SW480 (cell line): Measurements from ENCODE around the gene LRRC23.

Experiments
- DNase-seq: peaks from one replicate; pipeline ENCODE4 v3.0.0-alpha.2; 2016; ENCODE audit warnings: low spot score

Gene LRRC23

DNA sequence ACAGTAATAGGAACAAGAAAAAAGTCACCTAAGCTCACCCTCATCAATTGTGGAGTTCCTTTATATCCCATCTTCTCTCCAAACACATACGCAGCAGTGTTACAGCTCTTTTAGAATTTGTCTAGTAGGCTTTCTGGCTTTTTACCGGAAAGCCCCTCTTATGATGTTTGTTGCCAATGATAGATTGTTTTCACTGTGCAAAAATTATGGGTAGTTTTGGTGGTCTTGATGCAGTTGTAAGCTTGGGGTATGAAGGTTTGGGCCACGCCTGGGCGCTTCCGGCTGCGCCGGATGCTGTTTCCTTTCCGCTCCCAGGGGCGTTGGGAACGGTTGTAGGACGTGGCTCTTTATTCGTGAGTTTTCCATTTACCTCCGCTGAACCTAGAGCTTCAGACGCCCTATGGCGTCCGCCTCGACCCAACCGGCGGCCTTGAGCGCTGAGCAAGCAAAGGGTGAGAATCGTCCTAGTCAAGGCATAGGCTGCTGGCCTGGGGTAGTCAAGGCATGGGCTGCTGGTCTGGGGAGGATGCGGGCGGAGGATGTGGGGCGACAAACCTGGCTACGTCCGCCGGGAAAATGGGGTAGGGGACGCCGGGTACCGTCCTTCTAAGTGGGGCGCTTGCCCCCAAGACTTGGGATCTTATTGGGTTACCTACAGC, 39.2 kb downstream of the LRRC23 start, which contains the start of the genes C12orf57 and RNU7-1:
Gene C12orf57, plus strand, starts transcription at position 301 of the 659 bp plus-strand sequence. Its CDS starts 100 bp downstream, at position 401.
Gene RNU7-1, plus strand, starts transcription at position 95 of the 659 bp plus-strand sequence.
- peak; percentile 99 for DNase-seq

DNA sequence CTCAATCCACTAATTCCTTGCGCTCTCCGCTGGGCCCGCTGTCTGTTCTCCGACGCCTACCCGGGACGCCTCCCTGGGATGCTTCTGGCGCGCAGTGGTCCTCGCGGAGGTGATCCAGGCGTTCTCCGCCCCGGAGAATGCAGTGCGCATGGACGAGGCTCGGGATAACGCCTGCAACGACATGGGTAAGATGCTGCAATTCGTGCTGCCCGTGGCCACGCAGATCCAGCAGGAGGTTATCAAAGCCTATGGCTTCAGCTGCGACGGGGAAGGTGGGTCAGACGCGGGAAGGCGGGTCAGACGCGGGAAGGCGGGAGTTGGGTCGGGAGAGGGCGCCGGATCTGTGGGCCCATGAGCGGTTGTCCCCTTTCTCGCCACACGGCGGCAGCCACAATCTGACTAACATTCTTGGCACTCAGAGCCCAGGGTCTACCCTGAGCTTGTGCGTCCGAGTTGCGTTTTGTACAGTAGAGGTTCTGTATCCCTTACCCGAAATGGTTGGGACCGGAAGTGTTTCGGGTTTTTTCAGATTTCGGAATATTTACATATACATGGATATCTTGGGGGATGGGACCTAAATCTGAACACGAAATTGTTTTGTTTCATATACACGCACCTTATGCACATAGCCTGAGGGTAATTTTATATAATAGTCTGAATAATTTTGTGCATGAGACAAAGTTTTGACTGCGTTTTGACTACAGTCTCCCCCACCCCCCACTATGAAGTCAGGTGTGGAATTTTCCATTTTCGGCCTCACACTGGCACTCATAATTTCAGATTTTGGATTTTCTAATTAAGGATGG, 40.0 kb downstream of the LRRC23 start:
- peak; percentile 97 for DNase-seq

DNA sequence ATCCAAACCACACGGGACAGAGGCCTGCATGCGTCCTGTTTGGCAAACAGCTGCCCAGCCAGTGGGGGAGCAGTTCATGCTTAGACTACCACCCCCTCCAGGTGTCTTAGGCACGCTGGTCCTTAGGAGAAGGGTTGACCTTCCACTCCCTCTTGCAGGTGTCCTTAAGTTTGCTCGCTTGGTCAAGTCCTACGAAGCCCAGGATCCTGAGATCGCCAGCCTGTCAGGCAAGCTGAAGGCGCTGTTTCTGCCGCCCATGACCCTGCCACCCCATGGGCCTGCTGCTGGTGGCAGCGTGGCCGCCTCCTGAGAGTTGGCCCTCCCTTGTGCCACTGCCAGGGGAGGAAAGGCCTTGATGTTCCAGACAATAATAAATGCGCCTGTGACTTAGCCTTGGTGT, 41.0 kb downstream of the LRRC23 start:
- DNase-seq = no peak

DNA sequence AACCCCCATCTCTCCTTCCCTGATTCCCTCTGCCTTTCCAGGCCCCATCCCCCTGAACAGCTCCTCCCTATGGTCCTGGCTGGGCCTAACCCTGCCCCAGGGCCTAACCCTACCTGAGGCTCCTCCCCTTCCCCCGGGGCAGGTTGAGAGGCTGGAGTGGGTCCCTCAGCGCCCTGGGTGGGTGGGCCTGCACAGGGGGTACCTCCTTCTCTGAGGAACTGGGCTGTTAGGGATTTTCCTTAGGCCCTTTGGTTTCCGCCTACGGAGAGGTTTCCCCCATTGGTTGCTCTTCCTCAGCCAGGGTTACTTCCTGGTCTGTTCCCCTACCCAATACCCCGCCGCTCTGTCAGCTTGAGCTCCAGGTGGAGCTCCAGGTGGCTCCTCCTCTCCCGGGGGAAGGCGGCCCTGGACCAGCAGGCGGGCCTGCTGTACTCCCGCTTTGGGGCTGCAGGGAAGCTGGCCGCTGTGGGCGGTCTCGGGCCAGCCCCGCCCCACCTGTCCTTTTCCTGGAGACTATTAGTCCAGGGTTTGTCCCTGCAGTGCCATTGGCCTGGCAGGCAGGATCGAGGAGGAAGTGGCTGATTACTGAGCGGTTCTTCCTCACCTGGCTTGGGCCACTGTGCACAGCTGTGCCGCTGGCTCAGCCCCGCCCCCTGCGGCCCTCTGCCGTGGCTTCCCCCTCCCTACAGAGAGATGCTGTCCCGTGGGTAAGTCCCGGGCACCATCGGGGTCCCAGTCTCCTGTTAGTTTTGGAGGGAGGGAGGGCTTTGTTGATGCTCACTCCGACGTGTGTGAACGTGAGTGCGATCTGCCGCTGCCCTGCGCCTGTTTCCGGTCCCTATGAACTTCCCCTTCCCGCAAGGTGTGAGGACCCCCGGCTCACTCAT, 41.7 kb downstream of the LRRC23 start:
- peak; percentile 99 for DNase-seq

DNA sequence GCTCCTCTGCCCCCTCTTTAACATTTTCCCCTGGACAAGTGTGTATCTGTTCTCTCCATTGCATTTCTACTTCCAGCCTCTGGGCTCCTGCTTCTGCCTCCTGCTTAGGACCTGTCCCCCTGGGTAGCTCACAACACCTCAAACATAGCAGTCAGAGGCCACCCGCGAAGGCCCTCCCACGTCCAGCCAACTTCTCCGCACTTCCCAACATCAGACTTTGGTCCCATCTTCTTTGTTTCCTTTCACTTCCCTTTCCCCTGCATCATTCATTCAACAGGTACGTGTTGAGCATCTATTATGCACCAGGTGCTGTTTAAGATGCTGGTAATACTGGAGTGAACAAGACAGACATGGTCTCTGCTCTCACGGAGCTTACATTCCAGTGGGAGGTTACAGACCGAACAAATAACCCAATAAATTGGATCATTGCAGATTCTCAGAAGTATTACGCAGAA, 42.3 kb downstream of the LRRC23 start:
- no peak for DNase-seq

DNA sequence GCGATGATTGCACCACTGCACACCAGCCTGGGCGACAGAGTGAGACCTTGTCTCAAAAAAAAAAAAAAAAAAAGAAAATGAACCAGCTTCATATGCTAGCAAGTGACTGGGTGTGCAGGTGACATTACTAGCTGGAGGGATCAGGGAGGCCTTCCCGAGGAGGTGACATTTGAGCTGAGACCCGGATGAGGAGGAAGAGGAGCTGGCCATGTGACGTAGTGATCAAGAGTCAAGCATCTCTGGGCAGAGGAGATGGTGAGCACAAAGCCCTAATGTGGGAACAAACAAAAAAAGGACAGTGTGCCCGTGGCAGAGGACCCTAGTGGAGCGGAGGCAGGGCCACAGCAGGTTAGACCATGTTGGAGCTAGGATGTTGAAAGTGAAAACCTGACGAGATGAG, 43.0 kb downstream of the LRRC23 start:
- DNase-seq = no peak

DNA sequence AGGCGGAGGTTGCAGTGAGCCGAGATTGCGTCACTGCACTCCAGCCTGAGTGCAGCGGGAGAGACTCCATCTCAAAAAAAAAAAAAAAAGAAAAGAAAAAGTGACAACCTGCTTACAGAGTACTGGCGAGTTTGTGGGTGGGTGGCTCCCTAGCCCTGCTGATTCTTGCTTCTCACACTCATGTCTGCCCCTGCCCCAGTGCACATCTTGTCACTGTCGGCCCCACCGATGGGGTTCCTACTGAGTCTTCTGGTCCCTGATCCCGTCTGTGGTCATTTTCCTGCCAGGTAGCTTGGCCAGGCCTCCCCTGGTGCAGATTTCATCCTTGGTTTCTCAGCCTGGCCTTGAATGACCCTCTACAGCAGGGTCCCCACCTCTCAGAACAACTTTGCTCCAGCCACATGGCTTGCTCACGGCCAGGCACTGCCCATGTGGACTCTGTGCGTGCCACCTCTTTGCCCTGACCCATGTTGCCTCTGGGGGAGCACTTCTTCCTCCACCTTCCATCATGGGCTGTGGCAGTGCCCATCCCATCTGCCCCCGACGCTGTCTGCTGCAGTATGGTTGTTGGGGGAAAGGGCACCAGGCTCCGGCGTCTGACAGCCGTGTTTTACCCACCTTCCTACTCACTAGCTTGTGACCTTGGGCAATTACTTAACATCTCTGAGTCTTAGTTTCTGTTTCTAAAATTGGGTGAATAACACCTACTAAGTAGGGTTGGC, 44.4 kb downstream of the LRRC23 start:
- DNase-seq = no peak

DNA sequence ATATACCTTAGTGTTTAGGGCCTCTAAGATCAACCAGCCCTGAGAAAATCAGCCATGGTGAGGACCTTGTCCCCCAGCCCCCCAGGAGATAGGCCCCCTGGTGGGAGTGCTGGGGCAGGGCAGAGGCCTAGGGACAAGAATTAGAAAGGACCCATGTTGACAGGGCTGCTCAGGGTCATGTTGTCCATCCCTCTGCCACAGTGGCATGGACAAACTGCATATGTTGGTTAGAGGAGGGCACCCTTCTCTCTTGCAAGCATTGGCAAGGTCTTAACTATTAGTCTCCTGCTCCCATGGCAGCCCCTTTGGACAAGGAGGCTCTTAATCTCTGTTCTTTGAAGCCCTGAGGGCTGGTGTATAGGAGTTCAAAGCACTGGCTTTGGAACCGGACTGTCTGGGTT, 45.8 kb downstream of the LRRC23 start:
- no peak for DNase-seq

DNA sequence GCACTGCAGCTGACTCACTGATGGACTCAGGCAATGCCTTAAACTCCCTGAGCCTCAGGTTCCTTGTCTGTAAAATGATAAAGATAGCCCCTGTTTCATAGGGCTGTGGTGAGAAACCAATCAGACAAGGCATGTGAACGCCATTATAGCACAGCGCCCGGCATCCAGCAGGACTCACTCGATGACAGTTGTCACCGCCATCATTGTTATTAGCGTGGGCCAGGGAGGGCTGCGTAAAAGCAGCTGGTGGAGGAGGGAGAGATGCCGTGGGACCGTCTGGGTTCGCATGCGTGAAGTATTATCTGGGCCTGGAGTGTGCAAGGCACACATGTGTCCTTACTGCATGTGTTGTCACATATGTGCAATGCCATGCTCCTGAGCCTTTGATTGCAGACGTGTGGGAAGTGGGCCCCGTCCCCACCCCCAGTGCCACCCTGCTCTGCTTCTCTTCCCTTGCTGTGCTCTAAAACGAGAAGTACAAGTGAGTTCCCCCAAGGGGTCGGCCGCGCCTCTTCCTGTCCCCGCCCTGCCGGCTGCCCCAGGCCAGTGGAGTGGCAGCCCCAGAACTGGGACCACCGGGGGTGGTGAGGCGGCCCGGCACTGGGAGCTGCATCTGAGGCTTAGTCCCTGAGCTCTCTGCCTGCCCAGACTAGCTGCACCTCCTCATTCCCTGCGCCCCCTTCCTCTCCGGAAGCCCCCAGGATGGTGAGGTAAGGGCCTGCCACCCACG, 46.4 kb downstream of the LRRC23 start, which contains the start of gene PTPN6:
Gene PTPN6, plus strand, starts transcription at position 546 of the 730 bp plus-strand sequence. Its CDS starts 157 bp downstream, at position 703.
- DNase-seq = no peak

DNA sequence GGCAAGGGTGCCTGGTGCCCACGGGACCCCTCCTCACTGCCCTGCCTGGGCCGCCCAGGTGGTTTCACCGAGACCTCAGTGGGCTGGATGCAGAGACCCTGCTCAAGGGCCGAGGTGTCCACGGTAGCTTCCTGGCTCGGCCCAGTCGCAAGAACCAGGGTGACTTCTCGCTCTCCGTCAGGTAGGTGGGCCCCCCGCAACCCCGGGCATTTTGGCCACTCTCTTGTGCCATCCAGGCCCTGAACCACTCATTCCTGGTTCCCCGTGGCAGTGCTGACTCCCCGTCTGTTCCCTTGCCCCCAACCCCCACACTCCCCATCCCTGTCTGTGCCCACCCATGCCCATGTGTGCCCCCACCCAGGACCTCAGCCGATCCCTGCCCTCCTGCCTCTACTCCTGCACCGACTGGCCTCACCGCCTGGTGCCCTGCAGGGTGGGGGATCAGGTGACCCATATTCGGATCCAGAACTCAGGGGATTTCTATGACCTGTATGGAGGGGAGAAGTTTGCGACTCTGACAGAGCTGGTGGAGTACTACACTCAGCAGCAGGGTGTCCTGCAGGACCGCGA, 47.0 kb downstream of the LRRC23 start:
- no peak for DNase-seq

DNA sequence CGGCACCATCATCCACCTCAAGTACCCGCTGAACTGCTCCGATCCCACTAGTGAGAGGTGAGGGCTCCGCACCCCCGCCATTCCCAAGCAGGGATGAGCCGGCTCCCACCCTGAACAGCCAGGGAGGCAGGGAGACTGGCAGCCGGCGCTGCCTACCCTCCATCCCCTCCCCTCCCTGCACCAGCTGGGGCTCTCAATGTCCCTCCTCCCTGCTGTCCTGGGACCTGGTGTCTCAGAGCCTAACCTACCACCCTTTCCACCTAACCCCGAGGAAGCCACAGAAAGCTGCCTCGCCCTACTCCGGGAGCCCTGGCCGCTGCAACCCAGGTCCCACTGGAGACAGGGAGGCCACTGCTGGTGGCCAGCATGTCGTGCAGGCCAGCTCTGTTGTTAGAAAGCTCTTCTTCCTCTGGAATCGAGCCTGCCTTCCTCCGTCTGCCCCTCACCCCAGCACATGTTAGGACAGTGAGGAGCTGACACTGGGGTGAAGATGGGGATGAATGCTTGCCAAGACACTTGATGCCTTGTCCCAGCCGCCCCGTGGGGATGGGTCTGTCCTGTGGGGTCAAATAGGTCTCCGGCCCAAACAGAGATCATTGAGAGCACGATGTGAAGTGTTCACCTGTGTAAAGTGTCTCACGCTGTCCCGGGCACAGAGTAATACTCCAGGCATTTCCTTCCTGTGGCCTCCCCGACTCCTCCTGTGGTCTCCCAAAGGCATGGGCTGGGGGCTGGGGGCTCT, 47.7 kb downstream of the LRRC23 start:
- no peak for DNase-seq

DNA sequence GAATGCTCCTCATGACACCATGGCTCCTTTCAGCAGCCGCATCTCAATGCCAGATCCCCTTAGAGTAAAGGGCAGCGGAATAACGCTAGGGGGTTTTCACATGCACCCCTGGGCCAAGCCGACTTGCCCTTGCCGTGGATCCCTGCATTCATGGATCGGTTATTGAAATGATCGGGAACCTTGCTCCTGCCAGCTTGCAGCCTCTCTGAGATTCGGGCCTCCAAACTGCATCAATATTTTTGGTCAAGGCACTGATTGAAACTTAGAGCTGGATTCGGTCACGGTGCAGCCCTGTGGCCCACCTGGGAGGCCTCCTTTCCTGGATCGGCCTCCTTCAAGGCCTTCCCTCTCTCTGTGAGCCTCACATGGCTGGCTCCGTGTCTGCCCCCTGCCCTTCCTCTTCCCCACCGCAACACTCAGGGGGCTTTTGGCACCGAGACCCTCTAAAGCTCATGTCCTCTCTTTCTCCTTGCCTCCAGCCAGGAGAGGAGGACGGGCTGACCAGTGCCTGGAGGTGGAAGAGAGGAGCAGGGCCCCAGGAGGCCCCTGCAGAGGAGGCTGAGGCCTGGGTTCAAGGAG, 48.3 kb downstream of the LRRC23 start:
- no peak for DNase-seq

DNA sequence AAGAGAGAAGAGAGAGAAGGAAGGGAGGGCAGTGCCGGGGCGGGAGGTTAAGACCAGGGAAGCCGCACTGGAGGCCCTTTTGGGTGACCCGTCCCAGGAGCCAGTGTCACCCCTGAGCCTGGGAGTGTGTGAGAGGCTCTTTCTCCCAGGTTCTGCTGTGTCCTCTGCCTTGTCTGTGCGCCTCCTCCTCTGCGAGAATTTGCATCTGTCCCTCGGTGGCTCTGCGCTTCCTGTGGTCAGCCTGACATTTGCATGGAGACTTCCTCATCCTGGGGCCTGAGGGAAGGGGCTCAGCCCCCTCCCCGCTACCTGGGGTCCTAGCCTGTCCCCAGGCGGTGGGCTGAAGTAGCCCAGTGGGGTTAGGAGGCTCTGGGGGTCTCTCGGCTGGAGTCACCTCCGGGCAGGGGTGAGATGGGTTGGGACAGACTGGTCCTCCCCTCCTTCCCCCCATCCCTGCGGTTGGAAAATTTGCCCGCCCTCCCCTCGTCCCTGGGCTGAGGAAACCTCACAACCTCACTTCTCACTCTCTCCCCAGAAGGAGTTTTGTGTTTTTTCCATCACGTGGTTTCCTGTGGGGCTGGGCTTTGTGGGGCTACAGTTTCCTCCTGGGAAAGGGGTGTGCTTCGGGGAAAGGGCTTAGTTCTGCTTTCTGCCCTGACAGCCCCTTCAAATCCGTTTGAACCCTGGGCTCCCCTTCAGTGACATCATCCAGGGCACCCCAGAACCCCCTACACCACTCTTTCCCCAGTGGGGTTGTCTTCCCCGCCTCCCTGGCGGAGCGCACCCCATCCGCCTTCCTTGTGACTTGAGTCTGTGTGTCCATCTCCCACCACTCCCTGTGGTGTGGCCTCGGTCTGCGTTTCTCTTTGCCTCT, 49.1 kb downstream of the LRRC23 start:
- no peak for DNase-seq

DNA sequence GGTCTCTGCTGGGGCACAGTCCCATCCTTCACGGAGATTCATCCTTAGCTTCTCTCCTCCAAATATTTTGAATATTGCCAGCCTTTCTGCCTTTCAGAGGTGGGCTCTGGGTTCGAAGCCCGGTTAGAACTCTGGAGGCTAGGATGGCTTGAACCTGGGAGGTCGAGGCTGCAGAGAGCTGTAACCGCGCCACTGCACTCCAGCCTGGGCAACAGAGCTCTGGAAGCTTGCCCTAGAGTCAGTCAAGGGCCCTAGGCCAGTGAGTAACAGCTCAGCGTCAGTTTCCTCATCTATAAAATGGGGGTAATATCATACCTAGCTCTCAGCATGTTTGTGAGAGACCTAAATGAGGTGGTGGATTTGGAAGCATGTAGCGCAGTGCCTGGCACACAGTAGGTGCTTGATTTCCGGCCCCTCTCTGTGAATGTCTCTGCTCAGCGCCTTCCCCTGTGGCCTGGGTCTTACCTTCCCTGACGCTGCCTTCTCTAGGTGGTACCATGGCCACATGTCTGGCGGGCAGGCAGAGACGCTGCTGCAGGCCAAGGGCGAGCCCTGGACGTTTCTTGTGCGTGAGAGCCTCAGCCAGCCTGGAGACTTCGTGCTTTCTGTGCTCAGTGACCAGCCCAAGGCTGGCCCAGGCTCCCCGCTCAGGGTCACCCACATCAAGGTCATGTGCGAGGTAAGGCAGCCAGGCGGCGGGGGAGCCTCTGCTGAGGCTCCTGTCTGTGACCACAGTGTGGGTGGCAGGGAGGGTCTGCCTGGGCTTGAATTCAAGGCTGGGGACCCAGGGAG, 49.9 kb downstream of the LRRC23 start:
- no peak for DNase-seq

DNA sequence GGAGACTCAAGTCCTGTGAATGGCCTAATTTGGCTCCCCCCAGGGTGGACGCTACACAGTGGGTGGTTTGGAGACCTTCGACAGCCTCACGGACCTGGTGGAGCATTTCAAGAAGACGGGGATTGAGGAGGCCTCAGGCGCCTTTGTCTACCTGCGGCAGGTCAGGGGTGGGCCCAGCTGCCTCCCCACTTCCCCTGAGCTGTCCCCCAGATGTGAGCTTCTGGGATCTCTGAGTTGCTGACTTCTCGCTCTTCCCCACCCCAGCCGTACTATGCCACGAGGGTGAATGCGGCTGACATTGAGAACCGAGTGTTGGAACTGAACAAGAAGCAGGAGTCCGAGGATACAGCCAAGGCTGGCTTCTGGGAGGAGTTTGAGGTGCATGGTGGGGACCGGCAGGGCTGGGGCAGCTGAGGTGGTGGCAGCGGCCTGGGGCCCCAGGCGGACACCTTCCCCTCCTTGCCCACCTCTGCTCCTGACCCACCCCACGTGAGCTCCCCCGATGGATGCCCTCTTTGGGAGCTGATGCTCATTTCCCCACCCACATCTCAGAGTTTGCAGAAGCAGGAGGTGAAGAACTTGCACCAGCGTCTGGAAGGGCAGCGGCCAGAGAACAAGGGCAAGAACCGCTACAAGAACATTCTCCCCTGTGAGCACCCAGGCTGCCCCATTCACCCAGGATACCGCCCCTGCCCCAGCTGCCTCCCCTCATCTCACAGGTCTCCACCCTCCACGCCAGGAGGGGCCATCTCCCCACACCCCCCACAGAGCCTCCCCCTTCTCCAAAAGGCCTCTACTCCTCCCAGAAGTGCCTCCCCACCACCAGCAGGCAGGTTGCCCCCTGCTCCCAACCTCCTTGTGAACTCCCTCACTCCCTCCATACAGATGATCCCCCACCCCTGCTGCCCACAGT, 50.7 kb downstream of the LRRC23 start:
- no peak for DNase-seq

DNA sequence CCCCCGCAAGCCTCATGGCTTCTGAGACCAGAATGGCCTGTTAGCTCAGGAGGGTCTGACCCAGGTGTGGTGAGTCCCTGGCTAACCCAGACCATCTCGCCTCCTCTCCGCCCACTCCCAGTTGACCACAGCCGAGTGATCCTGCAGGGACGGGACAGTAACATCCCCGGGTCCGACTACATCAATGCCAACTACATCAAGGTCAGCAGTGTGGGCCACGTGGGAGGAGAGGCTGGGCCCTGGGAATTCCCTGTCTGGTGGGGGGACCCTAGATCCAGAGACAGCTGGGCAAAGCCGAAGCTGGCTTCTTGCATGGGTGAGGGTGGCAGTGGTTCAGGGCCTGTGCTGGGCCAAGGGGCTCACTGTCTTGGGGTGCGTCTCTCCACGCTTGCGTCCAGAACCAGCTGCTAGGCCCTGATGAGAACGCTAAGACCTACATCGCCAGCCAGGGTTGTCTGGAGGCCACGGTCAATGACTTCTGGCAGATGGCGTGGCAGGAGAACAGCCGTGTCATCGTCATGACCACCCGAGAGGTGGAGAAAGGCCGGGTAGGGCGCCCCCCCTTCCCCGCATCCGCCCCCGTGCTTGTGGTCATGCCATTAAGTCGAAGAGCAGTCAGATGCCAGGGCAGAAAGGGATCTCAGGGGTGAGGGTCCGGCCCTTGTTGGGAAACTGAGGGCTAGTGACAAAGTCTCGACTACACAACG, 51.6 kb downstream of the LRRC23 start:
- no peak for DNase-seq
